SU-DHL-6 (cell line): ENCODE measurements around the gene PTPRG.

ENCODE experiments used
- CTCF ChIP-seq: fragments of 200-600 bp; sonication (generic); IDR thresholded peaks from one replicate; pipeline ENCODE4 v1.5.1; 2017; ENCODE audit warnings: antibody characterized with exemption, mild to moderate bottlenecking, low read length, moderate library complexity; ENCODE audit not compliant: insufficient read depth, poor library complexity, severe bottlenecking
- EZH2phosphoT487 ChIP-seq: fragments of 200-600 bp; sonication (generic), shearing (Covaris generic); conservative IDR thresholded peaks from 2 replicates; pipeline ENCODE4 v1.6.1; 2018; ENCODE audit warnings: mild to moderate bottlenecking, antibody characterized with exemption, low read length, moderate library complexity, mixed read lengths

GRCh38 chr3:61774279-61774890, 213.0 kb downstream of the PTPRG start:
- TF ChIP-seq CTCF (no peak), EZH2phosphoT487 (no peak)
